GM18505 (cell line): ENCODE results near the gene INHBA.

Experiments used
- ATAC-seq: cut with Tn5 transposase; IDR thresholded peaks from one replicate; pipeline ENCODE4 v1.9.1; 2021; ENCODE audit not compliant: unreplicated experiment
- POLR2A ChIP-seq: IDR thresholded peaks from 4 replicates; pipeline ENCODE4 v1.6.1; 2011; ENCODE audit warnings: borderline replicate concordance; ENCODE audit not compliant: insufficient read depth, insufficient read length; ENCODE audit errors: extremely low read depth

Gene INHBA

DNA sequence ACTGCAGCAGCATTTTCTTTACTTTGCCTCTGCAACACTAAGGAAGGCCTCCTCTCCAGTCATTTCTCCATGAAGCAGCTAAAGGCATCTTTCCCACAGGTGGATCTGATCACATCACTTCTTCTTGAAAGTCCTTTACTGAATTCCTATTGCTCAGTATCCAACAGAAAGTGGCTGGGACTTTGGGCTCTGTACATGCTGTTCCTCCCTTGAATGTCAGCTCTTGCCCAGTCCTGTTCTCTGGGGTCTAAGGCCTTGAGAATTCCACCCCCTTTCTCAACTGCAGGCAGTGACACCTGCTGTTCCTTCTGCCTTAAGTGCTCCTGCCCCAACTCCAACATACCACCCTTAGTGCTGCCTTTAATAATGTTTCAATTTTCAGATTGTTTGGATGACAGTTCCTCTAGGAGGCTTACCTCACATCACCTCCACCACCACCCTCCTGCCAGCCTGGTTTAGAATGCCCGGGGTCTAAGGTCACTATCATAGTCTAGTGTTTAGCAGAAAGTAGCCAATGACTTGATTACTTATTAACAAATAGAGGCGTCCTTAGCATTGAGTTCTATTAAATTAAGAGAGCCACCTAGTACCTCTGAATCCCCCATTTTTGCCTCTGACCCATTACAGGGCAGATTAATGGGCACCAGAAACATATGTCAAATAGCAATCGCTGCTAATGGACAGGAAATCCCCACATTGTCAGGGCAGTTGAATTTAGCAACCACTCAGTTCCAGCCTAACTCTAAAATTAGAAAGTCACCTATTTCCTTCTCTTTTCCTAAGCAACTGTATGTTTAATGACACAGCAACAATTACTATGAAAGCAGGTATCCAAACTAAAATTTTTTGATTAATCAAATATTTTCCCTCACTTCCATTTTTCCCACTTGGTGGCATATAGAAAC is 11.4 kb downstream of the INHBA start:
- TF ChIP-seq POLR2A: no peak
- ATAC-seq: no peak

DNA sequence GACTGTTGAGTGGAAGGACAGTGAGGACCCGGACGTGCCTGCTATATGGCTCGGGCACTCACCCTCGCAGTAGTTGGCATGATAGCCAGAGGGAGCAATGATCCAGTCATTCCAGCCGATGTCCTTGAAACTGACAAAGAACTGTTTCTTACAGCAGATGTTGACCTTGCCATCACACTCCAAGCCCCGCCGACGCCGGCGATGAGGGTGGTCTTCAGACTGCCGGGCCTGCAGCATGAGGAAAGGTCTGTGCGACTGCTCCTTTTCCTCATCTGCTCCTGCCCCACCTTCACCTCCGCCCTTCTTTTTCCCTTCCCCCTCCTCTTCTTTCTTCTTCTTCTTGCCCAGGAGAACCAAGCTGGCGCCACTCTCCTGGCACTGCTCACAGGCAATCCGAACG is 13.1 kb downstream of the INHBA start:
- no peak for ATAC-seq
- no peak for TF ChIP-seq POLR2A

DNA sequence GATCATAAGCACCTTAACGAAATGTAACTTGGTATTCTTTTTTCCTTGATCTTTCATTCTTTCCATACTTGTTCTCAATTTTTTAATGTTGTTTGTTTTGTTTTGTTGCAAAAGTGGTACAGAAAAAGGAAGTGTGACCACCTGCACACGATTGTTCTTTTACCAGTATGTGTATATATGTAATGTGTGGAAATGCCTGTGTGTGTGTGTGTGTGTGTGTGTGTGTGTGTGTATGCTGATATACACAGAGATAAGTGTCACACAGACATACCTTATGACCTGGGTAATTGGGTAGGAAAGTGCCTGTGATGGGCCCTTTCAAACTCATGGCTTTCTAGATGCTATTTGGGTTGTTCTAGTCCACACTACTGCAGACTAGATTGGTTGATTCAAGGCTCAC is 14.0 kb downstream of the INHBA start:
- no peak for TF ChIP-seq POLR2A
- no peak for ATAC-seq

DNA sequence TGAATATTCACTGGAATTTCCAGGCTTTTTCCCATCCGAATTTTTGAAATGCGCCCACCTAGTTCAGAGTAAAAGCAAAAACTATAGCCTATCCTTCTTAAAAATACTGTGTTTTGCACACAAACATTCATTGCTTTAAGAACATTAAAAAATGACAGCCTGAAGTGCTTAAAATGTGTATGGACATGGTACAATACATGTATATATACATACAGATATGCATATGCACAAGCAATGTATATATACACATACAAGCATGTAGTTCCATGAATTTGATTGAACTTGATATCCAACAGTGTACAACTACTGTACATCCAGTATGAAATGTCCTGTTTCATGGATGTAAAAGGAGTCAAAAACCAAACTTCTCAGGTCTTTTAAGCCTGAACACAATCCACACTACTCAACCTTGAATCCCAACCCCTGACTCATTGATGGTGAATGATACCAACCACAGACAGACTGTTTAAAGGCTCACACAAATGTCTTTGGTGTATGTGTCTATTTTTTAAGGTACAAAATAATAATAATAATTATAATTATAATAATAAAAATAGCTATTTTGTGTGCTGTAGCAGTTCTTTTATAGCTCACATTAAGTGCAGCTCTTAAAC is 14.8 kb downstream of the INHBA start:
- no peak for ATAC-seq
- TF ChIP-seq POLR2A: no peak

DNA sequence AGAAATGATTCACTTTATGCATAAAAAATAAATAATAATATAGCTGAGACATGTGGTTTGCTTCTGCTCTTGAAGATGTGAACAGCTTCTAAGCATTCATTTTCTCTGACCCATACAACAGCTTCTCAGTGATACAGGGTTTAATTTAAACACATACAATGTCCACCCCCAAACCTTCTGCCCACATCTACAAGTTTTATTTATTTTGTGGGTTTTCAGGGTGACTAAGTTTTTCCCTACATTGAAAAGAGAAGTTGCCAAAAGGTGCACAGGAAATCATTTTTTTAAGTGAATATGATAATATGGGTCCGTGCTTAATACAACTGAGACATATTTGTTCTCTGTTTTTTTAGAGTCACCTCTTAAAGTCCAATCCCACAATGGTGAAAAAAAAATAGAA is 17.2 kb downstream of the INHBA start:
- TF ChIP-seq POLR2A: no peak

DNA sequence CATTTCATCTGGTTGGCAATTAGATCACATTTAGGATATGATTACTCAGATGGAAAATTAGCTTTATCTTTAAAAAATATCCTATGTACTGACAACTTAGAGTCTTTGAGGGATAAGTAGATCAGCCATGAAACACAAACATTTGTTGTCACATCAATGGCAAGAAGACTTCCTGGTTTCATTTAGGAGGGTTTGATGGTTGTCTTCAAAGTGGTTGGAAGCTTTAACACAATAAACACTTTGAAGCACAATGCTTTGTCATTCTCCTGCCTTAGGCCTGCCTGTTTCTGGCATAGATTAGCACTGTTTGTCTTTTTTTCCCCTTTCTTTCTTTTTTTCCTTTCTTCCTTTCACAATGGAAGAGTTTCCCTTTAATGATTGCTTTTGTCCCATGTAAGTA is 20.5 kb downstream of the INHBA start:
- ATAC-seq: no peak
- TF ChIP-seq POLR2A: no peak

More for the DNA sequence above, 17.2 kb downstream of the INHBA start:
- no peak for ATAC-seq

DNA sequence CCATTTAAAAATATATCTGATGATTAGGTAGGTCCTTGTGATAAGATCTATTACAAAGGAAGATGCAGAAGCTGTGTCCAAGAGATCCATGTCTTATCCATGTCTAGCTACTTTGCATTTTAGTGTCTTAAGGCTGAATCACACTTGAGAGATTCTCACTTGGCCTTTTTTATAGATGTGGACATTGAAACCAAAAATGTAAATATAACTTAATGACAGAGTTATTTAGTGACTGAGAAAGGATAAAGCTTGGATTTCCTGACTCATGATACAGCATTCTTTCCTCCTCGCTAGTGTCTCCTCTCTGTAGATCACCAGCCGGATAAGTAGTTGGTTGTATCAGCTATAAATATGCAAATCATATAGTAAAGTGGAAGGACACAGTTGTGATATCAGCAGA is 23.3 kb downstream of the INHBA start:
- TF ChIP-seq POLR2A: no peak
- ATAC-seq: no peak

DNA sequence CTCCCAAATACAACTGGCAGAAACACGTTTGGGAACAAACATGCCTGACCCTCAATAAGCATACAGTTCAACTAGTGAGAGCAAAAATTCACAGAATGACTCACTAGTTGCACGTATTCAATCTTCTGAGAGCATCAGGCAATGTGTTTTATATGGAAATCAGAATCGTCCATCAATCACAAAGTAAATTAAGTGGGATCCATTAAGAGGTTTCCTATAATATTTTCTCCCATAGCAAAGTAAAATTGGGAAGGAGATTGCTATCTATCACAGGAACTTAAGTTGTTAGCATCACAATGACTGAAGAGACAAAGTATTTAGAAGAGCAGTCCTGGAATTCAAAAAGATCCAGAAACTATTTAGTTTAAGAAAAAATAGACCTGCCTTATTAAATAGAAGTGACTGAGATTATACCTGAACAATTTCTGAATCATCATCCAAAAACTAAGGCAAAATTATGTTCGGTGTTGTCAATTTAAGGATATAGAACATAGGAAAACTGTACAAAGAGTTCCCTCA is 28.3 kb downstream of the INHBA start:
- TF ChIP-seq POLR2A: no peak
- ATAC-seq: no peak

DNA sequence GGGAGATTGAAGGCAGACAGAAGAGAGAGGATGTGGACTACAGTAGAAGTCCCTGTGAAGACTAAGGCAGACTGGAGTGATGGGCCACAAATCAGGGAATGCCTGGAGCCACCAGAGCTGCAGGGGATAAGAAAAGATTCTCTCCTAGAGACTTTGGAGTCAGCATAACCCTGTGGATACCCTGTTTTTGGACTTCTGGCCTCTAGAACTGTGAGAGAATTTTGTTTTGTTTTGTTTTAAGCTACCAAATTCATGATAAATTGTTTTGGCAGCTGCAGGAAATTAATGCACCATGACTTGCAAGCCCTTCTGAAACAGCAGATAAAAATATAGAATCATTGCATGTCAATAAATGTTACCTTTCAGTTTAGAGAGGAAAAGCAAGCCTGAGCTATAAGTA is 41.3 kb downstream of the INHBA start:
- TF ChIP-seq POLR2A: no peak
- ATAC-seq: no peak

DNA sequence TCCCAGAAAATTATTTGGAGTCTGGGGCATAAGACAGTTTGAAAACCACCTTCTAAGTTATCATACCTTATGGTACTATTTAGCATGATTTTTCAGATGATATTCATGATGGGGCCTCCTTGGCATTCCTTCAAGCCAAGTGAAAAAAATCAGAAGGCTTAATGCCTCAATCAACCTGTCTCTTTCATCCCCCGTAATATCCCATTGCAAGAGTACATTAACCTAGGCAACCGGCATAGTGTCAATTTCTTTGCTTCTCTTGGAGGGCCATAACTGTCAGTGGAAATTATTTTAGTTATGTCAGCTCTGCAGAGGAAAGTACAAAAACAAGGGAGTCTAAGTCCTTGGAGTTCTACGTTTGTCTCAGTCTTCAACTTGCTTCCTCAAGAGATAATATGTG is 43.4 kb downstream of the INHBA start:
- ATAC-seq: no peak
- no peak for TF ChIP-seq POLR2A

DNA sequence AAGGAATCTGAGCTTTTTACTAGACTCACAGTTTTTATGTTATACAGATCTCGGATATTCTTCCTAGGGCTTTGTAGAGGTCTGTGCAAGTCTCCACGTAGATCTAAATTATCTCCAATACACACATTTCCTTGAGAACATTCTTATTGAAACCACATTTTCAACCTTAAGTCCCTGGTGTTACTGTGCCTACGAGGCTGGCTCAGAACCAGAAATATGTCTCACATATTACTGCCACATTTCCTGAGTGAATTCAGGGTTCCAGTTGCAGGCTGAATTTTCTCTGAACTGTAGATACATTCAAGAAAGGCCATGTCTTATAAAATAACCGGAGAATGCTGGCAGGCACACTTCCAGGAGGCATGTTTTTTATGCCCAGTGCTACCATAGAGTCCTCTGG is 46.5 kb downstream of the INHBA start:
- ATAC-seq: no peak
- TF ChIP-seq POLR2A: no peak

DNA sequence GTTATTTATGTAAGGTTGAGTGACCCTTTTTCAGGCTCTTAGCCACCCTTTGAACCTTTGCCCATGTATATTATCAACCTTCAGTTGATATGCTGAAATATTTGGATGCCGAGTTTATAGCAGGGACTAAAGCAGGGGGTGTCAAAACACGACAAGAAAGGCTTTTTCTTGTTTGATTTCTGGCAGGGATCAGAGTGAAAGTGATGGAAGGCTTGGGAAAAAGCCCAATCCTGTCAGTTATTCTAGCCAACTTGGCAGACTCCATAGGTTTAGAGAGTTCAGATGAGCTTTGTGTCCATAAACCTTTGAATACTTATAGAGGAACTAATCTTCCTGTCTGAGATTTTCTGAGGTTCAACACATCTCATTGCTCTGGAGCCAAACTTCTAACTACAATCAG is 47.5 kb downstream of the INHBA start:
- no peak for TF ChIP-seq POLR2A
- ATAC-seq: no peak

DNA sequence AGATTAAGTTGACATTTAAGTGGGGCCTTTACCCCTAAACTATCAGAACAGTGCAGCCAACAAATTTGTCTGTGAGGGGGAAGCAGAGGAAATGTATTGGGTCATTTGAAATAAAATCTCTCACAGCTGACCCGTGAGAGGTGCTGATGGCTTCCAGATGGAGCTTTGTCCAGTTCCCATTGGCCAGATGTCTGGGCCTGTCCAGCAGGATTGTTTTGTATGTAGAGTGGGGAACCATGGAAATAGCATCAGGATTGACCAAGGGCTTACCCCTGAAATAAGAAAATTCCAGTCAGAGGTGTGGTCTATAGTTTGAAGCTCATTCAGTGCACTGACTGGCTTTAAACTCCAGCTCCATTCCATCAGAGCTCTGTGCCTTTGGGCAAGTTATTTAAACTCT is 50.6 kb downstream of the INHBA start:
- no peak for ATAC-seq
- no peak for TF ChIP-seq POLR2A

DNA sequence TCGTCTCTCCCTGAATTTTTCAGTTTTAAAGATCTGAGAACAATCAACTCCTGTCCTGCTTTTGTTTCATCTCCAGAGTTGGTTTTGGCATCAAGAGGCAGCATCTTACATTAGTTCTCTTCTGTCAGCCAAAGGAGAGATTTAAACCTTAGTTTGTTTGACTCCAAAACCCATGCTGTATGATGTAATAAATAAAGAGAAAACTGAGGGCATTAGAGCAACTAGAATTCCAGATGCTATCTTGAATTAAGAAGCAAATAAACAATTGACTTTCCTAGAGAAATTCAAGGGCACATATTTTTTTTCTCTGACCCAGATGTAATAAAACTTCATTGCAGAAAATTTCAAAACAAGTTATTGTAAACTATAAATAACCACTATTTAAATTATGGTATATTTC is 54.4 kb downstream of the INHBA start:
- TF ChIP-seq POLR2A: no peak
- no peak for ATAC-seq
